IMR-90 (cell line): ENCODE measurements around the gene NPY1R. TPM values are rescaled to one million over a fixed set of nuclear protein-coding genes. Genes with fewer than 3 reads are reported as not detected.

Source experiments
- polyA plus RNA-seq, 3 experiments: library from polyadenylated mRNA; depleted of rRNA; stranded (reverse); fragments of >200 nt; gene quantifications; 2 replicates each; pipeline ENCODE4 v1.2.3, GENCODE V29; 2012; ENCODE audit warnings: low replicate concordance in 1 of 3
- total RNA-seq: library from RNA; depleted of rRNA; stranded (reverse); fragments of >200 nt; gene quantifications from 2 replicates; pipeline ENCODE4 v1.2.3, GENCODE V29; 2012; rRNA removed

Gene NPY1R
- total and polyA plus RNA-seq, 2 of the 4 experiments (the other 2 are of a cell fraction): under 0.01 TPM; not detected in 1

Other genes with a start within 250 kb of the NPY1R start
- gene NAF1, start 165.7 kb downstream of the NPY1R start, total RNA-seq: 3.6 and 6.4 TPM in 2 replicates
- gene NAF1, start 165.7 kb downstream of the NPY1R start, polyA plus RNA-seq (2012; rRNA removed): 7.4 and 8.2 TPM in 2 replicates
- not detected in 2 replicates for gene NPY5R, start 11.3 kb upstream of the NPY1R start, total RNA-seq
- gene NPY5R, start 11.3 kb upstream of the NPY1R start, polyA plus RNA-seq (2012; rRNA removed): not detected in 2 replicates
- not detected in 2 replicates for gene TKTL2, start 141.2 kb upstream of the NPY1R start, total RNA-seq
- not detected in 2 replicates for gene TKTL2, start 141.2 kb upstream of the NPY1R start, polyA plus RNA-seq (2012; rRNA removed)
- gene TMA16, start 162.1 kb upstream of the NPY1R start, total RNA-seq: 9.3 and 42.5 TPM in 2 replicates
- gene TMA16, start 162.1 kb upstream of the NPY1R start, polyA plus RNA-seq (2012; rRNA removed): 15.6 and 19.8 TPM in 2 replicates